OCI-LY1 (cell line): ENCODE data around the gene ABCA4.

ENCODE experiments used
- H2AFZ ChIP-seq: fragments of 200-600 bp; sonication (generic), shearing (Covaris generic); 2 replicates; pipeline ENCODE4 v1.6.0; 2014; ENCODE audit warnings: antibody characterized with exemption, mild to moderate bottlenecking, low read length
- H3F3A ChIP-seq: fragments of 200-600 bp; sonication (generic), shearing (Covaris generic); 2 replicates; pipeline ENCODE4 v1.6.0; 2014; ENCODE audit warnings: mild to moderate bottlenecking, antibody characterized with exemption, low read length, moderate library complexity; ENCODE audit not compliant: insufficient read depth
- H3K27ac ChIP-seq: fragments of 200-600 bp; sonication (generic); 2 replicates; pipeline ENCODE4 v1.5.1; 2014; ENCODE audit warnings: low read length, mixed run types, mild to moderate bottlenecking, low read depth; ENCODE audit not compliant: poor library complexity, severe bottlenecking
- H3K27me3 ChIP-seq: fragments of 200-600 bp; sonication (generic); 2 replicates; pipeline ENCODE4 v1.6.0; 2014; ENCODE audit warnings: antibody characterized with exemption, mild to moderate bottlenecking, low read length, moderate library complexity; ENCODE audit not compliant: insufficient read depth
- H3K36me3 ChIP-seq: fragments of 200-600 bp; sonication (generic); 2 replicates; pipeline ENCODE4 v1.6.1; 2014; ENCODE audit warnings: mild to moderate bottlenecking, antibody characterized with exemption, low read length, moderate library complexity, mixed read lengths; ENCODE audit not compliant: insufficient read depth
- H3K4me1 ChIP-seq: fragments of 200-600 bp; sonication (generic); 2 replicates; pipeline ENCODE4 v1.5.1; 2014; ENCODE audit warnings: mild to moderate bottlenecking, low read length, moderate library complexity; ENCODE audit not compliant: insufficient read depth, severe bottlenecking
- H3K4me2 ChIP-seq: fragments of 200-600 bp; sonication (generic), shearing (Covaris generic); 2 replicates; pipeline ENCODE4 v1.6.1; 2014; ENCODE audit warnings: low read length
- H3K4me3 ChIP-seq: fragments of 200-600 bp; sonication (generic); 2 replicates; pipeline ENCODE4 v1.5.1; 2014; ENCODE audit warnings: low read length, low read depth, mild to moderate bottlenecking, mixed read lengths; ENCODE audit not compliant: poor library complexity, severe bottlenecking
- H3K79me2 ChIP-seq: fragments of 200-600 bp; shearing (Covaris generic); 2 replicates; pipeline ENCODE4 v1.6.1; 2016; ENCODE audit warnings: mixed run types, low read length, mixed read lengths; ENCODE audit not compliant: insufficient read depth
- H3K9ac ChIP-seq: fragments of 200-600 bp; sonication (generic), shearing (Covaris generic); 2 replicates; pipeline ENCODE4 v1.6.1; 2014; ENCODE audit warnings: mild to moderate bottlenecking, low read length, mixed read lengths
- H3K9me2 ChIP-seq: fragments of 200-600 bp; sonication (generic), shearing (Covaris generic); 2 replicates; pipeline ENCODE4 v1.6.1; 2014; ENCODE audit warnings: low read depth, mild to moderate bottlenecking, low read length, mixed read lengths
- H3K9me3 ChIP-seq: fragments of 200-600 bp; shearing (Covaris generic); 2 replicates; pipeline ENCODE4 v1.6.1; 2014; ENCODE audit warnings: low read length, mixed read lengths
- H4K20me1 ChIP-seq: fragments of 200-600 bp; sonication (generic), shearing (Covaris generic); 2 replicates; pipeline ENCODE4 v1.6.0; 2016; ENCODE audit warnings: mild to moderate bottlenecking, low read length; ENCODE audit not compliant: insufficient read depth
- CTCF ChIP-seq: fragments of 200-600 bp; sonication (generic), shearing (Covaris generic); IDR thresholded peaks from 2 replicates; pipeline ENCODE4 v1.5.1; 2017; ENCODE audit warnings: mild to moderate bottlenecking, antibody characterized with exemption, low read length, moderate library complexity, mixed read lengths
- EZH2 ChIP-seq: fragments of 200-600 bp; sonication (generic), shearing (Covaris generic); IDR thresholded peaks from 2 replicates; pipeline ENCODE4 v1.8.0; 2017; ENCODE audit warnings: borderline replicate concordance, mixed run types, mild to moderate bottlenecking, antibody characterized with exemption, low read length, moderate library complexity, mixed read lengths

The ABCA4 gene

GRCh38 chr1:94071976-94072375, 49.0 kb downstream of the ABCA4 start:
- Histone ChIP-seq H3K9me3 (no peaks in the 10 kb centered on the region), H3K27ac (no peak overlapping the region), H3K79me2 (no peaks in the 10 kb centered on the region), H4K20me1 (no peaks in the 10 kb centered on the region), H3K36me3 (no peaks in the 10 kb centered on the region), H3K9ac (no peak overlapping the region), H3K4me3 (no peak overlapping the region), H3K9me2 (no peaks in the 10 kb centered on the region), H3K4me2 (no peak overlapping the region), H3K4me1 (no peaks in the 10 kb centered on the region), H2AFZ (no peak overlapping the region), H3F3A (no peaks in the 10 kb centered on the region), H3K27me3 (no peaks in the 10 kb centered on the region; the same call in 1 of the 2 replicates)
- no peak for TF ChIP-seq EZH2
- no peak for TF ChIP-seq CTCF

DNA sequence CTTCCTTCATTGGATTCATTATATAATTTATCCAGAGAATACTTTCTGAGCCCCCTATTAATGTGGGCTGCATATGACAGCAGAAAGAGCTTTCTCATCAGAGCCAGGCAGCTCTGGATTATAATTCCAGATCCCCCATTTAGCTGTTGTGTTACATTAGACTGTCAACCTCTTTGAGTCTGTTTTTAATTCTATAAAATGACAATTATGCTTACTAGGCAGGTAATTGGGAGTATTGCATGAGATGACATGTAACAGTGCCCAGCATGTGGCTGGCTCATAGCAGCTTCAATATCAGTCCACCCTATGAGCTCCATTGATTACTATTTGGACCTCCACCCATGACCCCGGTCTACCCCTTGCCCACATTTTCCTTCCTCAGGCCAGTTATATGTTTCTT, 49.6 kb downstream of the ABCA4 start:
- Histone ChIP-seq H3K9me2 (no peaks in the 10 kb centered on the region), H3K9me3 (no peaks in the 10 kb centered on the region), H3K4me2 (no peak overlapping the region), H3F3A (no peaks in the 10 kb centered on the region), H3K36me3 (no peaks in the 10 kb centered on the region), H3K27ac (no peak overlapping the region), H3K4me1 (no peaks in the 10 kb centered on the region), H3K9ac (no peak overlapping the region), H4K20me1 (no peaks in the 10 kb centered on the region), H3K27me3 (no peaks in the 10 kb centered on the region; the same call in 1 of the 2 replicates), H3K79me2 (no peaks in the 10 kb centered on the region), H3K4me3 (no peak overlapping the region), H2AFZ (no peak overlapping the region)
- TF ChIP-seq EZH2 (no peak), CTCF (no peak)

DNA sequence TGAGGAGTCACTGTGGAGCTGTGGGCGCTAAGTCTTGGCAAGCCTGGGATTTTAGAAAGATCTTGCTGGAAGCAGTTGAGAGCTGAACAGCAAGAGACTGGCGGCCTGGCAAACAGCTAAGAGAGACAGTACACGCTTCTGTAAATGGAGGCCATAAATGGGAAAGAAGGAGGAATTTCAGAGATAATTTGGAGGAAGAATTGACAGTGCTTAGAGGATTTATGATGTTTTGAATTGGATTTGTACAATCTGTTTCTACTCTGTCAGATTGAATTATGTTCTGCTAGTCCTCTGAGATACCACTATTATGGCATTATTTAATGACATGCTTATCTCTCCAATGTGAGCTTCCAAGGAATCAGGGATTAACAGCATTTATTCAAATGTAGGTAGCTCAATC, 50.1 kb downstream of the ABCA4 start:
- Histone ChIP-seq H3K4me2 (no peak overlapping the region), H3K4me1 (no peaks in the 10 kb centered on the region), H3F3A (no peaks in the 10 kb centered on the region), H2AFZ (no peak overlapping the region), H3K36me3 (no peaks in the 10 kb centered on the region), H3K27me3 (no peaks in the 10 kb centered on the region; the same call in 1 of the 2 replicates), H3K79me2 (no peaks in the 10 kb centered on the region), H3K4me3 (no peak overlapping the region), H3K9me2 (no peaks in the 10 kb centered on the region), H3K9me3 (no peaks in the 10 kb centered on the region), H3K27ac (no peak overlapping the region), H3K9ac (no peak overlapping the region), H4K20me1 (no peaks in the 10 kb centered on the region)
- TF ChIP-seq EZH2 (no peak), CTCF (no peak)
